Coronary artery (tissue), 2 donors: ENCODE results near the gene DHFR.
A peak's percentile ranks its signal among the peaks of the same experiment; 100 is the strongest.

Experiments
- DNase-seq: peaks from one replicate; pipeline ENCODE4 v3.0.0-alpha.2; 2017; ENCODE audit warnings: low spot score
- H3K27ac ChIP-seq, 2 donors: fragments of 200-600 bp; sonication (generic); one replicate each; pipeline ENCODE4 v1.5.1; 2016 to 2019
- H3K4me3 ChIP-seq: fragments of 200-600 bp; sonication (generic); 2 replicates; pipeline ENCODE4 v1.5.1; 2016; ENCODE audit warnings: mild to moderate bottlenecking, moderate library complexity
- CTCF ChIP-seq: fragments of 200-600 bp; sonication (generic); IDR thresholded peaks from one replicate; pipeline ENCODE4 v1.5.1; 2019; ENCODE audit warnings: antibody characterized with exemption

The DHFR gene

GRCh38 chr5:80654391-80655230 lies at the start of gene DHFR, which contains the start of gene MSH3:
DHFR (minus strand) TSS chr5:80654983; CDS start chr5:80654489, 494 bp downstream.
MSH3 (plus strand) TSS chr5:80654652; CDS start chr5:80654728, 76 bp downstream.
- peak; percentile 88 for DNase-seq
- Histone ChIP-seq H3K27ac (peak within 1 kb of the TSS; percentile 86 to 93), H3K4me3 (peak within 1 kb of the TSS; percentile 86)
- no peak for TF ChIP-seq CTCF

GRCh38 chr5:80704221-80704620 lies 49.4 kb upstream of the DHFR start:
- no peak for DNase-seq
- TF ChIP-seq CTCF, result no peak
- H3K27ac ChIP-seq, result no peak overlapping the region
- no peak overlapping the region for H3K4me3 ChIP-seq

GRCh38 chr5:80703747-80704146 lies 49.0 kb upstream of the DHFR start:
- TF ChIP-seq CTCF, result no peak
- H3K27ac ChIP-seq, result no peak overlapping the region
- no peak overlapping the region for H3K4me3 ChIP-seq
- no peak for DNase-seq

GRCh38 chr5:80703291-80703690 lies 48.5 kb upstream of the DHFR start:
- no peak for TF ChIP-seq CTCF
- H3K27ac ChIP-seq, result no peak overlapping the region
- H3K4me3 ChIP-seq, result no peak overlapping the region

GRCh38 chr5:80701597-80701996 lies 46.8 kb upstream of the DHFR start:
- no peak for DNase-seq
- H3K4me3 ChIP-seq, result no peak overlapping the region
- TF ChIP-seq CTCF, result no peak
- H3K27ac ChIP-seq, result no peak overlapping the region

More at GRCh38 chr5:80703291-80703690, 48.5 kb upstream of the DHFR start:
- DNase-seq, result no peak

GRCh38 chr5:80698369-80698768 lies 43.6 kb upstream of the DHFR start:
- DNase-seq, result no peak
- Histone ChIP-seq H3K27ac (no peak overlapping the region), H3K4me3 (no peak overlapping the region)
- no peak for TF ChIP-seq CTCF

- no peak overlapping the region for H3K27ac ChIP-seq
- no peak for DNase-seq
- H3K4me3 ChIP-seq, result no peak overlapping the region
- no peak for TF ChIP-seq CTCF
These were observed 42.3 kb upstream of the DHFR start for GRCh38 chr5:80697100-80697499.
